Myocyte (in vitro differentiated cells): ENCODE results near the gene DPYSL4. TPM values are rescaled to one million over a fixed set of nuclear protein-coding genes. Genes with fewer than 3 reads are reported as not detected.

Source experiments
- DNase-seq: peaks from one replicate; pipeline ENCODE4 v3.0.0-alpha.2; 2012; ENCODE audit warnings: low read depth
- total RNA-seq: library from RNA; depleted of rRNA; stranded (reverse); fragments of >200 nt; gene quantifications from 2 replicates; pipeline ENCODE4 v1.2.3, GENCODE V29; 2014

DPYSL4 gene
- total RNA-seq, 1 donor from 2014 or later, result 21.0 TPM

DNA sequence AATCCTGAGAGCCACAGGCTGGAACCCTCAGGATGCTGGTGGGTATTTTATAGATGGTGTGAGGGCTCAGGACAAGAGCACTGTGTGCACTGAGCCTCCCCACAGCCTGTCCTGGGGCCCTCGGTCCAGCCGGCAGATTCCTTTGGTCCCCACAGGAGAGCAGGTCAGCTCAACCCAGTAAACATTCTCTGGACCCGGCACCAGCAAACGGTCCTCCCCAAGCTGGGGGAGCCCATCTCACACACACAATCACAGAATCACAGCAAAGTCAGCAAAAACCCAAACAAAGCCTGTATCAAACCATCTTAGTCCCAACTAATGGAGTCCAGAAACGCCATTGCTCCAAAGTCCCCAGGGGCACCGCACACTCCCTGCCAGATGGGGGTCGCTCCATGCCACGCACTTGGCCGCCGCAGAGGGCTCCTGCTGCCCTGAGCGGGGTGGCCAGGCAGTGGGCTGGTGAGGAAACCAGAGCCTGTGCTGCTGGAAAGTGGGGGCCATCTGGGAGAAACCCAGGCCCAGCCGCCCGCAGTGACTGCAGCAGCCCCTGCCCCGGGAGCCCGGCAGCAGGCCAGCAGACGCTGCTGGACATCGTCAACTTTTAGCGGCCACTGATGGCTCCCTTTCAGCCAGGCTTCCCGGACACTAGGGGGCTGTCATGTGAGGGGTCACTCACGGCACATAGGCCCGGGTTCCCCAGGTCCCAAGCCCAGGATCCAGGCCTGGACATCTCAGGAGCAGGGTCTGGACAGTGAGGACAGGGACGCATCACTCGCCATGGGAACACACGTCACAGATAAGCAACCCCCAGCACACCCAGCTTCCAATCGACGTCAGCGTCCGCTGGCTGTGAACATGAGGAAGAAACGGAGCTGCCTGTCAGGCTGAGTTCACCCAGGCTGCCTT is 52.6 kb downstream of the DPYSL4 start:
- DNase-seq, result no peak

GRCh38 chr10:132240156-132240555 is 53.4 kb downstream of the DPYSL4 start:
- no peak for DNase-seq

GRCh38 chr10:132240581-132240980 is 53.8 kb downstream of the DPYSL4 start:
- no peak for DNase-seq

GRCh38 chr10:132241086-132241485 is 54.3 kb downstream of the DPYSL4 start:
- no peak for DNase-seq

DNA sequence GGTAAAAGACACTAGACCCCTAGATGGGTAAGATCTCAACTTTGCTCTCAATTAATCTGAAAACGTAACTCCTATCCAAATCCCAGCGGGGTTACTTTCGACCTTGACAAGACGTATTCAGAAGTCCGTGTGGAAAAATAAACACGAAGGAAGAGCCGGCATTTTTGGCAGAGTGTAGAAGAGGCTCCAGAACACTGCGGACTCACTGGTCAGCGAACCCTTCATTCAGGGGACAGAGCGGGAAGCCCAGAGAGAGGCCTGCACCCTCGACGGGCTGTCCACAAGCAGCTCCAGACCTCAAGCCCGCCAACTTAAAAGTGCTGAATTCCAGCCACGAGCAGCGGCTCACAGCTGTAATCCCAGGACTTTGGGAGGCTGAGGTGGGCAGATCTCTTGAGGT is 54.7 kb downstream of the DPYSL4 start:
- no peak for DNase-seq

- DNase-seq, result no peak
Observed at GRCh38 chr10:132242103-132242840, 55.5 kb downstream of the DPYSL4 start.

GRCh38 chr10:132243141-132243540 is 56.4 kb downstream of the DPYSL4 start:
- DNase-seq, result no peak

DNA sequence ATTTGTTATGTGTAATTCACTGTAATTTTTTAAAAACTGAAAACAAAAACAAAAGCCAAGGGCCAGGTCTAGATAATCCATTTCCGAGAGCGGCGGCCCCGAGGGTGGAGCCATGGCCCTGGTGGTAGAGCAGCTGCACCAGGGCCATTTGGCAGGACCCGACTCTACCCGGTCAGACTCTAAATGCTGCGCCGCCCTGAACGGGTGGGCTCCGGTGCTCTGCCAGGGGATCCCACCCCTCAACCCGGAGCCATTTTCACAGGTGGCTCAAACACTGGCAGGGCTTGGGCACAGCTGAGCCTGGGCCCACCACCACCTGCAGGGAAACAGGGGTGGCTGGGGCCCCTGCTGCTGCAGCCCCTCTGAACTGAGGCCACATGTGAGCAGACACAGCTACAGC is 56.9 kb downstream of the DPYSL4 start:
- DNase-seq, result no peak

DNA sequence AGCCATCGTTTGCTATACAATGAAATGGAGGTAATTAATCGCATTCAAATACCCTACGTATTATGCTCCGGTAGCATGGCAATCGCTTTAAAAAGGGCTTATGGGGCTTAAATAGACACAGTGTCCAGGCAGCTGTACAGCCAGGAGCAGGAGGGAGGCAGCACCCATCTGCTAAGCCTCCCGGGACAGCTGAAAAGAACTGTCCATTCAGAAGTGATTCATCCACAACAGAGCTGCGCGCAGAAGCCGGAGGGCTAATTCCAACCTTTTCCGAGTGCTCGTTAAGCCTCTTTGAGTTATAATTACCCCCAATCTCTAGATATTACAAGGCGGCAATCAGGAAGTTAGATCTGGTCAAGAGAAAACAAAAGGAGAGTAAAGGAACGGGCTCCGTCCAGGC is 58.3 kb downstream of the DPYSL4 start:
- DNase-seq, result no peak

DNA sequence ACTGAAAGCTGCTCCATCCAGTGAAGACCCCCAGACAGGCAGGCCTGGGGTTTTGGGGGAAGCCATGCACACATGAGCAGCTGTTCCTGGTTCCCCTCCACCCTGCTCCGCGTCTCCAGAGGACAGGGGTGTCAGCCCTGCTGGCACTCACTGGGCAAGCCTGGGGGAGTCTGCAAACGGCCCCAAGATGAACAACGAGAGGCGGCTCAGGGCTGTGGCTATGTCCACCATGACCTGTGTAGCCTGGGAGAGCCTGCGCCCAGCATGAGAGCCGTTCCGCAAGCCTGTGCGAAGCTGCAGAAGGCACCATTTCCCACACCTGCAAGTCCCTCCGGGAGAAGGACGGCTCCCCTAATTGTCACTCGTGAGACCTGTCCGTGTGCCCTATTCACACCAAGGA is 59.5 kb downstream of the DPYSL4 start:
- DNase-seq, result no peak

GRCh38 chr10:132247943-132248342 is 61.2 kb downstream of the DPYSL4 start:
- DNase-seq, result peak; percentile 87

- DNase-seq, result peak; percentile 33
Observed at GRCh38 chr10:132248455-132249225, 61.9 kb downstream of the DPYSL4 start.

DNA sequence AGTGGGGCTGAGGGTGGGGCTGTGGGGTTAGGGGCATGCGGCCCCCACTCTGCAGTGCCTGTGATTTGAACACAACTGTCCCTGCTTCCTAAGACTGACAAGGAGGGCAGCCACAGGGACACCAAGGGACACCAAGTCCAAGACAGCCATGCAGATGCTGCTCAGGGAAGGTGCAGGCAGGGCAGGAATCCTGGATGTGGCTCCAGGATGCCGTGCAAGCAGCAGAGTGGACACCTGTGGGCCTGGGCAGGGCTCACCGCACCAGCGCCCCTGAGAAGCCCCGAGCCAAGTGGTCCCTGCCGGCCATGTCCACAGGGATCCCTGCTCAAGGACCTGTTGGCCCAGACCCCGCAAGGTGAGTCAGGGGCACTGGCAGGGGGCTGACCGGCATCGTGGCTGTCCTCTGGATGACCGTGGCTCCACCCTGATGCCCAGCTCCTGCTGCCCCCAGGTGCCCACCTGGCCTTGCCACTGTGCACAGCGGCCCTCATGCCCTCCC is 62.5 kb downstream of the DPYSL4 start:
- no peak for DNase-seq

DNA sequence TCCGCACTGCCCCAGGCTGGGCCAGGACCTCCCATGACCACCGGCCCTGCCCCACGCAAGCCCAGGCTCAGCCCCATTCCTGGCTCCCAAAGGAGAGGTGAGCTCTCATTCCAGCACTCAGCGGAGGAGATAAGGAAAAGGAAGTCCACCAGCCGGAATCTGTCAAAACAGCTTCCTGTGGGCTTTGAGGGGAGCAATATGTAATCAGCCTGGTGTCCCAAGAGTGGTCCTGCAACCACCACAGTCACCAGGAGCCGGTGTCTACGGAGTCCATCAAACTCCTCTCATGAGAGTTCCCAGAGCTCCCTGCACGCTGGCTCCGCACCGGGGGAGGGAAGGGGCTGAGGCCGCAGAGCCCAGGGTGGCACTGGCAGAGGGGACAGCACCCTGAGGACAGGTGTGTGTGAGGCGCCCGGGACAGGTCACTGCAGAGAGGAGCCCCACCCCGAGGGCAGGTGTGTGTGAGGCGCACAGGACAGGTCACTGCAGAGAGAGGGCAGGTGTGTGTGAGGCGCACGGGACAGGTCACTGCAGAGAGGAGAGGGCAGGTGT is 63.2 kb downstream of the DPYSL4 start:
- DNase-seq, result no peak

DNA sequence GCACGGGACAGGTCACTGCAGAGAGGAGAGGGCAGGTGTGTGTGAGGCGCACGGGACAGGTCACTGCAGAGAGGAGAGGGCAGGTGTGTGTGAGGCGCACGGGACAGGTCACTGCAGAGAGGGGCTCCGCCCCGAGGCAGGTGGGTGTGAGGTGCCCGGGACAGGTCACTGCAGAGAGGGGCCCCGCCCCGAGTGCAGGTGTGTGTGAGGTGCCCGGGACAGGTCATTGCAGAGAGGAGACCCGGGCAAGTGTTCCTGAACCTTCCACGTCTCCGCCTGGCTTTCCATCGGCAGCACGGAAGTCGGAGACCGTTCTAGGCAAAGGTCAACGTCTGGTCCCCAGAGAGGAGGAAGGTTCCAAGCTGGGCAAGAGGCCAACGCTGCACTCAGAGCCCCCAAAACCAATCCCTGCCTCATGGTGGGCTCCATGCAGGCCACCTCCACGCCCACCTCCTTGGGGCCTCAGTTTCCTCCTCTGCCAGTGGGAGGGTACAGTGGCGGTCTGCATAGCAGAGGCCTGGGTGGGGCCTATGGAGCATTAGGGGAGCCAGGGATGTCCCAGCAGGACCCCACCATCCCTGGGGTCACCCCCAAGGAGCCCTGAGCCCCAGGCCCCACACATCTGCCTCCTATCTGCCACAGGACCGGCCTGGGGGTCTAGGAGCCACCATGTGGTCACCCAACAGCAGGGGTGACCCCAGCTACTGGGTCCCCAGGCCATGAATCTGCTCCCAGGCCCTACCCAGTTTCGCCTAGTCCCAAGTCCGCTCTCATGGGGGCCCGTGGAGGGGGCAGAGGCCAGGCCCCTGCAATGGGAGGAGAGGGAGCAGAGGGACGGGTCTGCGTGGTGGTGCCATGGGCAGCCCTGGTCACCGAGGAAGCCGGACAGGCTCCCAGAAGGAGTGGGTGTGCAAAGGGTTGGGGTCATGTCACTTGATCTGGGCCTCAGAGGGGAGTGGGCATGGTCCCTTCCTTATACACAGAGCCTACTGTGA is 64.0 kb downstream of the DPYSL4 start:
- no peak for DNase-seq

- DNase-seq, result no peak
Observed at GRCh38 chr10:132251928-132252327, 65.2 kb downstream of the DPYSL4 start.

DNA sequence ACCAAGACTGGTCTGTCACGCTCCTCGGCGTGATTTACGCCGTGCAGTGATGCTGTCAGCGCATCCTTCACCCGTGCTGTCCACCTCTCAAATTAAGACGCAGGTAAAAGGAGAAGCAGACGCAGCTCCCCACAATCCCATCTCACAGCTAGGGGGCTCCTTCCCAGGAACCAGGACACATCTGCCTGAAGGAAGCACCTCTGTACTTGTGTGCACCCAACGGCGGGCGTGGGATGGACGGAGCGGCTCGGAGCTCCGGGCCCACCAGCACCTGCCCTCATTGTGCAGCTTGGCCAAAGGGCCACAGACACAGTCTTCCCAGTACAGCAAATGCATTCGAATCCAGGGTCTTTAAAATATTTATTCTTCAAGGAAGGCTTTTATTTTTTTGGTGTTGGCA is 65.7 kb downstream of the DPYSL4 start:
- DNase-seq, result no peak

DNA sequence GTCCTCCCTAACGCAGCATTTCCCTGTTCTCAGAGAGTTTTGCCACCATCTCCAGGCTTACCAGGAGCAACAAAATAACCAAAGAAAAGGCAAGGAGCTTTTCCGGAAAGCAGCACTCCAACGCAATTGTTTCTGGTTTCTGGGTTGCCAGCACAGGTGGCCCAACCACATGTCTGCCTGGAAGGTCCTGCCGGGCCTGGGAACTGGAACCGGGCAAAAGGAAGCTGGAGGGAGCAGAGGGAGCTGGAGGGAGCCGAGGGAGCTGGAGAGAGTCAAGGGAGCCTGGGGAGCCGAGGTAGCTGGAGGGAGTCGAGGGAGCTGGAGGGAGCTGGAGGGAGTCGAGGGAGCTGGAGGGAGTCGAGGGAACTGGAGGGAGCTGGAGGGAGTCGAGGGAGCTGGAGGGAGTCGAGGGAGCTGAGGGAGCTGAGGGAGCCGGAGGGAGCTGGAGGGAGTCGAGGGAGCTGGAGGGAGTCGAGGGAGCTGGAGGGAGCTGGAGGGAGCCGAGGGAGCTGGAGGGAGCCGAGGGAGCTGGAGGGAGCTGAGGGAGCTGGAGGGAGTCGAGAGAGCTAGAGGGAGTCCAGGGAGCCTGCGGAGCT is 66.4 kb downstream of the DPYSL4 start:
- no peak for DNase-seq

DNA sequence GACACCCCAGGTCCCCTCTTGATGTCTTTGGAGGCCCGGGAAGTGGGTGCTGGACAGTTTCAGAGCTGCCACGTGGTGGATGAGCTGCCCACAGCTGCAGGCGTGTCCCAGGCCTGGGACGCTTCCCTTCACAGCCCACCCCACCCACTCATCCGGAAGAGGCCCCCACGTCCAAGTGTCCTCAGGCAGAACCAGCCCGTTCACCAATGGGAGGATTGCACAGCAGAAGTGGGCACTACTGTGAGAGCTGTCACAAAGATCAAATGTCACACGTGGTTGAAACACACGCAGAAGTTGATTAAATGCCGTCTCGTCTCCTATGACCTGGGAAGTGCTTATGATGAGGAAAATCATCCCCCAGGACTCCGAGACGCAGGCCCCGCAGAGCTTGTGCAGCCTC is 68.1 kb downstream of the DPYSL4 start:
- no peak for DNase-seq
